GM19025 (cell line): ENCODE measurements around the gene FTO.
A peak's percentile ranks its signal among the peaks of the same experiment; 100 is the strongest.
"Not testable (repeated sequence)": the region's sequence is repeated elsewhere in the genome, so short reads cannot be mapped to it uniquely, and the experiment has no call there.

Experiments used
- ATAC-seq: cut with Tn5 transposase; IDR thresholded peaks from one replicate; pipeline ENCODE4 v1.9.1; 2021; ENCODE audit warnings: mild to moderate bottlenecking, low read depth, moderate library complexity; ENCODE audit not compliant: unreplicated experiment

Gene FTO

GRCh38 chr16:53817117-53817755 lies 113.3 kb downstream of the FTO start:
- ATAC-seq, result no peak

DNA sequence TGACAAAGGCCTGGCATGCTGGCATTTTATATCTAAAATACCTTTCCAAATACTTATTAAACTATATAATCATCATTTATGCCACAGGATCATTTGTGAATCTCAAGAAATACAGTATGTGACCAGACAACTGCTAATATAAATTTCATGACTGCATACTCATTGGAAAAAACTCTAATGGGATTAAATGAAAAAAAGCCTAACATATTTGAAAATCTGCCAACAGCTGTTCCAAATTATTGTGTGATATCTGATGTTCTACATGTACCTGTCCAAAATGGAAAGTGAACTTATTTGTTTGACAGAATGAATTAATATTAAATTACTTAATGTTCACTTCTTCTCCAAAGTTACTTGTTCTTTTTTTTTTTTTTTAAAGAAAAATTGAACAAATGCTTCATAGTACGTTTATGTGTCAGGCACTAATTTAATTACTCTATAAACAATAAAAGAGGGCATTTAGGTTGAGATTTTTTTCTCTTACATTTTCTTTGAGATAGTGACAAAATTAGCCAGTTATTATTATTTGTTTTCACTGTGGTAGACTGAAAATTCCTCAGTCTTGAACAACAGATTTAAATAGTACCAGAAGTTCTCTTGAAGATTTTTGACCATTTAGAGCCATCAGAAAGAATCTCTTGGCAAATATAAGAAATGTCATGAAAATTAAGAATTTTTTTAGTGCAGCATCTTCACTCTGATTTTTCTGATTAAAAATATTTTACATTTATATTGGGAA lies 114.0 kb downstream of the FTO start:
- no peak for ATAC-seq

DNA sequence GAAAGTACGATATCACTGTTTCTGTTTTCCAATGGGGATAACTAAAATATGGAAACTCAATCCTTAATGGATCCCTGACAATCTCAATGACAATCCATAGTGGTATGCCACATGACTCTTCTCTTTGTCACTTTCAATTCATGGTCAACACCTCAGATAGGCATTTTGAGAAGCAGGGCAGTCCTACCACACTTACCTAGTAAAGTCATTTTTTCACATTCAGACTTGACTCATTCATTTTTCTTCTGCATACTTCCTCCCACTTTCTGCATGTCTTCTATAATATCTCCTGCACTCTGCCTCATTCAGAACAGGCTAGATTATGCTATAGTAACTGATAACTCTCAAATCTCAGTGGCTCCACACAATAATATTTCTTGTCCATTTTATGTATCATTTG lies 117.5 kb downstream of the FTO start:
- no peak for ATAC-seq

DNA sequence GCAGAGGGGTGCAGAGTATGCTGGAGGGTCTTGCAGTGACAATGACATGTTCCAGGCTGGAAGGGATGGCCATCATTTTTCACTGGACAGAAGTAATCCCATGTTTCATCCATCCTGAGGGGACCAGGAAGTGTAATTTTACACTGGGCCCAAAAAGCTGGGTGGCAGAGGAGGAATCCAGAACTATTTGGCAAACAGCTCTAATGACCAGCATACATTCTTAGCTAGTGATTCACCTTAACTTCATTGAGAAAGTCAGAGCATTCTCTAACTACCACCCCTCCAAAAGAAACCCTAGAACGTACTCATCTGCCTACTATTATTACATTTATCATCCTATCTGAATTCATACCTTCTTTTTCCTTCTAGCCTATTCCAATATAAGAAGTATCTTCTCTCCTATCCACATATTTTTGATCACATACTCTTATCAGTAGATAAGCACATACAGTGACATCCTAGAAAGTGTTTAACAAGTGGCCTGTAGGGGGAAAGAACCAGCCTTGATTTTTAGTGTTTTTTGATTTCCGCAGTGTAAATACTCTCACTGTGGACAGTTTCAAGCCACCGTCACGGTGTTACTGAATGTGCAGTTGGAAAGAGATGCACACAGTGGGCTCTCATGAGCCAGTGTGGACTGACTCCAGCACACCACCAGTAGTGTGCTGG lies 118.1 kb downstream of the FTO start:
- no peak for ATAC-seq

DNA sequence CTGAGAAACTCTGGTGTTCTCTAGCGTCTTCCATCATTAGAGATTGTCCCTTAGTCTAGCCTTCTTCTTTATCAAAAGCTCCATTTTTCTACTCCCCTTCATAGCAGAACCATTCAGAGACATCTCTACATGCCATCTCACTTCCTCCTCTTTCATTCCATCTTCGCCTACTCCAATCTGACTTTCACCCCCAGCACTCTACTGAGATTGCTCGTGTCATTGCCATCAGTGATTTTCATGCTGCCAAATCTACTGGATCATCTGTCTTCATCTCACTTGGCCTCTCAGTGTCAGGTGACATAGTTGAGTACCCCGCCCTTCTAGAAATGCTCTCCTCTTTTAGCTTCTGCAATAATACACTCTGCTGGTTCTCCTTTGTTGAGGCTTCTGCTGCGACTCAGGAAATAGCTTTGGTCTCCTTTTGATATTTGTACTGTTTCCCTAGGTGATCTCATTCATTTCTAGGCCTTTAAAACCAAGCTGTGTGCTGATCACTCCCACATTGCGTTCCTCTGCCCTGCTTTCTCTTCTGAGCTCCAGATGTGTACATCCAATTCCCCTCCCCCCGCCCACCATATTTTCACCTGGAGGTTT lies 119.1 kb downstream of the FTO start:
- no peak for ATAC-seq

DNA sequence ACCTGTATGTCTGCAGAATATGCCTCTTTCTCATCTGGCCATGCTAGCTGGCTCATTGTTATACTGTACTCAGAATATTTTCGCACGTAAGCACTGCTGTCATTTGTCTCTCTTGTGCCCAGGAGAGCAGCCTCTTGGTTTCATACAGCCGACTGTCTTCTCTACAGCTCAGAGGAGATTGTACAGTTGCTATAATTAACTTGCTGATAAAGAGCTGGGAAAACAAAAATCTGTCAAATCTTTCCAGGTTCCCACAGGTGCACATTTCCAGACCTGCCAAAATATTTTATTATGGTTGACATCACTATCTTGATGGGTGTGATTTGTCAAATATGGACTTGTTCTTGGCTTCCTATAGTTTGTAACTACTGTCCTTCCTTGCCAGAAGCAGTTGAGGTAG lies 122.7 kb downstream of the FTO start:
- ATAC-seq, result no peak

- ATAC-seq, result no peak
Measured at GRCh38 chr16:53827741-53828140, 123.8 kb downstream of the FTO start.

DNA sequence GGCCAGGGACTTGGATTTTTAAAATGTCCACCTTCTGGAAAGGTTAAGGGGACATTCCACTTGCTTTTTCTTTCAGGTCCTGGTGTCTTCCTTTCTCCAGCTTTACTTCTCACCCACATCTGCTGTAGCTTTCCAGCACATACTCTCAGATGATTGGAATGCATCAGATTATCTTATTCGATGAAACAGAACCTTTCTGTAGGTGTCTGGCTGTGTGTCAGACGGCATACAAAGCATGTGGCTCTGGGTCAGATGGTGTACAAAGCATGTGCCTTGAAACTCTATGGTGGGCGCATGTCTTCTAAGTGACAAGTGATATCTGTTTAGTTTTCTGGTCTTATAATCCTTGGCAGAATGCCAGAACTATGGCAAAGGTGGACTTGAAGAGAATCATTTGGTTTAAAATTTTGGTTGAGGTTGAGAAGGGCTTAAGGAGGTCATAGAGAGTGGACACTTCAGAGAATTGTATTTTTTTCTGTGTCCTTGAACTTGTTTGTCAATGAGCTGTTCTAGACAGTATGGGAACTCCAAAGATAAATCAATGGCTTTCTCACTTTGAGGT lies 125.3 kb downstream of the FTO start:
- no peak for ATAC-seq

- no peak for ATAC-seq
Measured at GRCh38 chr16:53832896-53833544, 129.1 kb downstream of the FTO start.

- ATAC-seq, result no peak
Measured at GRCh38 chr16:53836142-53836541, 132.2 kb downstream of the FTO start.

- ATAC-seq, result no peak
Measured at GRCh38 chr16:53836680-53837079, 132.7 kb downstream of the FTO start.

DNA sequence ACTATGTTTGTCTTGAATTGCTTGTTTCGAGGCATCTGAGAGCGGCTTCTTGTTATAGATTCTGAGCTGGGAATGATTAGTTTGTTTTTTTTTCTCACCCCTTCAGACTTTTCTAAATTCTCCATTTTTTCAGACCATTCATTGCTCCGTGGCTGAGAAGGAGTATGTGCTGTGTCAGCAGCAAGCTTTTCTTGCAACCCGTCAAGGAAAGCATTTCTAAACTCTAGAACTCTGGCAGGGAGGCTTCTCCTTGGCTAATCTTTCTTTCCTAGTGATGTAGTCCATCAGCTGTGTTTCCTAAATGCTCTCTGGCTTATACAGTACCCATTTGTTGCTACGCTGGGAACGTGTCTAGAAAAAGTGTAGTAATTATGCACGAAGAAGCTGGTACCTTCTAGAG lies 133.5 kb downstream of the FTO start:
- no peak for ATAC-seq

GRCh38 chr16:53839150-53839549 lies 135.2 kb downstream of the FTO start:
- no peak for ATAC-seq

- peak; percentile 71 for ATAC-seq
Measured at GRCh38 chr16:53840456-53840855, 136.5 kb downstream of the FTO start.

DNA sequence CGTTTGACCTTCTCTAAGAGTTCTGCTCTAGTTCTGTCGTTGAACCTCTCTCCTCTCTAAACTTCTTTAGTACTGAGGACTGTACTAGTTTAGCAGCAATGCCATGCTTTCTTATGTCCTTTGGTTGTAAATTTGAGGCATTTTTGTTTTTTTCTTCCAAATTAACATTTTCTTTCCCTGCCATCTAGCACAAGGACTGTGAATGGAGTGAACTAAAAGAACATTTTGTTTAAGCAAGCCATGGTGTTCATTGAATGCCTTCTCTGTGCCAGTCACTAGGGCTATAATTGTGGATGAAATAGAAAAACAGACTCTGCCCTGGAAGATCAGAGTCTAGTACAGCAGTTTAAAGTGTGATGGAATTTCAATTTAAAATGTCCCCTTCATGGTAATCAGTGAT lies 137.9 kb downstream of the FTO start:
- ATAC-seq, result no peak

GRCh38 chr16:53843084-53843483 lies 139.1 kb downstream of the FTO start:
- no peak for ATAC-seq

- no peak for ATAC-seq
Measured at GRCh38 chr16:53844804-53845203, 140.8 kb downstream of the FTO start.

GRCh38 chr16:53846549-53846948 lies 142.6 kb downstream of the FTO start:
- not testable (repeated sequence) for ATAC-seq

DNA sequence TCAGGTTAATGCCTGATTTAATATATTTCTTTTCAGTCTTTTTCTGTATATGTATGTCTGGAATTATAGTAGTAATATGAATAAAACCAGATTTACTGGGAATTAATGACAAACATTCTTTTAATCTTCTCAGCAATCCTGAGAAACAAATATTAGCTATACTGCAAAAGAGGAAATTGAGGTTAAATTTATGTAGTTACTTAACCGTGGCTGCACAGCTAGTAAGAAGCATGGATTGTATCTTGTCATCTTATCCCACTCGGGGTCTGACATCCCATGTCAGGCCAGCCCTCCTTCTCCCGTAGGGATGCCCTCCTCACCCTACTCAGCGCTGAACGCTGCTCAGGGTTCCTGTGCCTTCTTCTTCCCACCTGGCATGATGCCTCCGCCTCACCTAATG lies 143.0 kb downstream of the FTO start:
- no peak for ATAC-seq

DNA sequence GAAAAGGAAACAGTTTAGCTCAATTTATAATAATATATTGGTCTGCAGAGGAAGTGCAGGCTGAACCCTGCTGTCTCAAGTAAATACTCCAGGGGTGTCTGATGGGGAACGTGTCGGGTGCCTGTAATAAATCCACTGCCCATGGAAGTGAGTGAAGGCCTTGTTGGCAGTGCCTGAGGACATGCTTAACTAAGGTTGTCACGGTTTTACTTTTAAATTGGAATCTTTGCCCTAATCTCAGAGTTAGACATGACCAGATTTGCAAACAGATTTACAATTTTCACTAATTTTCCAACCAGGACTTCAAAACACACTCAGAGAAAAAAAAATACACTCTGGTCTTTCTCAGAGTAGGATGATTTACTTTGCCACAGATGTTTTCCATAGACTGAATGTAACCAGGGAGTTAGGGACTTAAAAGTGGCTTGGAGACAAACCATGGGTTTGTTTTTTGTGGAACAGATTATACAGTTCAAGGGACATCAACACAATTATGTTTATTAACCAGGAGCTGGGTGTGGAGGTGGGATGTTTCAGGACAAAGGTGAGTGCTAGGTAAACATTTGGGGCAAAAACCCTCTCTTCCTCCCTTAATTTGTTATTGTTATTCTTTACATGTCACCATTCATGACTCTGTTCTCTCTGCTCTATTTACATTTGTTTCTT lies 144.5 kb downstream of the FTO start:
- no peak for ATAC-seq
